GM21515 (cell line): ENCODE data around the gene CCDC57.

Experiments
- ATAC-seq: cut with Tn5 transposase; IDR thresholded peaks from one replicate; pipeline ENCODE4 v1.9.1; 2021; ENCODE audit not compliant: unreplicated experiment

The CCDC57 gene

DNA sequence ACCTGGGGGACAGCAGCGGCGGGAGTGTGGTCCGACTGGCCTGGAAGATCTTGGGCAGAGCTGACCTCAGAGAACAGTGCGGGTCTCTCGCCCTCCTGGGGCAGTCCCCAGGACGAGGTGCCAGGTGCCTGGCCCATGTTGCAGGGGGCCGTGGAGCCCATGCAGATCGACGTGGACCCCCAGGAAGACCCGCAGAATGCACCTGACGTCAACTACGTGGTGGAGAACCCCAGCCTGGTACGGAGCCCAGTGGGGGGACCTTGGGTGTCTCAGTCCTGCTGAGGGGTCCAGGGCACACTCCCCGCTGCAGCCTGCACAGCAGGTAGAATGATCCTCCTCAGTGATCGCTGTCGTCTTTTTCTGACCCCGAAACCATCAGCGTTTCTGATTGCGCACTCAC is 159.5 kb downstream of the CCDC57 start:
- ATAC-seq = no peak

DNA sequence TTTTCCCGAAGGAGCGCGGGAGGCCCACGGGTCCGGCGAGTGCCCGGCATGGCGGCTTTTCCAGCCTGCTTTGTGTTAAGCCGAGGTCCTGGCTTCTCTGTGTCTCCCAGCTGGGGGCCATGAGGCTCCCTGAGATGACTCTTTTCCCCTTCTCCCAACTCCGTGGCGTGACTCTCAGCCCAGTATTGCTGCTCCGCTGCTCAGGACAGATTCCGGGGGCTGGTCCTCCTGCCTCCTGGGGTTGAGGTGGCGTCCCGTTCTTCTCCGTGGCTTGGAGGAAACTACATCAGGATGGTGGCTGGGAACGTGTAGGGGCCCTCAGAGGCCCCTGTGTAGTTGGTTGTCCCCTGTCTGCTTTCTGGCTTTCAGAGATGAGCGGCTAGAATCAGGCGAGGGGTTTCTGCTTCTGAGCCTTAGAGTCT is 160.0 kb downstream of the CCDC57 start:
- no peak for ATAC-seq

DNA sequence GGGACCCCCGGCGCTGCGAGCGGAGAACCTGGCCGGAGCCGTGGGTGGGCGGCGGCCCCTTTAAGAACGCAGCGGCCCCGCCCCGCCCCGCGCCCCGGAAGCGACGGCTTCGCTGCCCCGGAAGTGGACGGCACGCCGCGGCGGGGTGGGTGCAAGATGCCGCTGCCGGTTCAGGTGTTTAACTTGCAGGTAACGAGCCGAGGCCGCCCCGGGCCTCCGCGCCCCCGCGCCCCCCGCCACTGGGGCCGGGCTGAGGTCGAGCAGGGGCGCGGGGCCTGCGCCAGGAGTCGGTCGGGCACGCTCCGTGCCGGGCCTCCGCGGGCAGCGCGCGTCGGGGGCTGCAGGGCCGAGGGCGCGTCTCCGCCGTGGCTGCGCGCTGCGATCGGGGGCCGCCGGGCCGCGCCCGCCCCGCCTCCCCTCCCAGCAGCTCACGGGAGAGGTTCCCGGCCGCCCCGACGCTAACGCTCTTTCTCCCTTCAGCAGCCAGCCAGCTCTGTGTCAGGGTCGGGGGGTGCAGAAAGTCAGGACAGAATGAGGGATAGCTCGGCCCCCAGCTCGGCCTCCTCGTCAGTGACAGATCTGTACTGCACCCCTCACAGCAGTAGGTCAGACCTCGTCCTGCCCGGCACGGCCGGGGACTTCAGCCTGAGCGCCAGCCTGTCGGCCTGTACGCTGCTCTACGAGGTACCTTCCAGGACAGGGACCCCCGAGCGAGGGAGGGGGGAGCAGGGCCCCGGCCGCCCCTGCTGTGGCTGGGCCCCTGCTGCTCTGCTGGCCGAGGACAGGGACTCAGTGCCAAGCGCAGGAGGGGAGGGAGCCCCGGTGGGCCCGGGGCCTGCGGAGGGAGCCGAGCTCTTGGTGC is 160.6 kb downstream of the CCDC57 start, which contains the start of the genes GPS1 and RFNG:
Gene GPS1 (plus strand): TSS at position 123 of the 862 bp plus-strand sequence. CDS start 34 bp downstream, at position 157.
Gene RFNG (minus strand): TSS at position 36 of the 862 bp plus-strand sequence. CDS start 45 bp downstream, outside the sequence.
- no peak for ATAC-seq
